Loucy (cell line): ENCODE data around the gene RAB3GAP1.

ENCODE experiments used
- H2AFZ ChIP-seq: fragments of 200-600 bp; sonication (generic); 2 replicates; pipeline ENCODE4 v1.6.0; 2016; ENCODE audit warnings: antibody characterized with exemption, mild to moderate bottlenecking, low read length, moderate library complexity
- H3F3A ChIP-seq: fragments of 200-600 bp; 2 replicates; pipeline ENCODE4 v1.6.0; 2016; ENCODE audit warnings: antibody characterized with exemption, low read depth, mild to moderate bottlenecking
- H3K27me3 ChIP-seq: fragments of 200-600 bp; sonication (generic); 2 replicates; pipeline ENCODE4 v1.6.1; 2014; ENCODE audit warnings: low read length, mild to moderate bottlenecking; ENCODE audit not compliant: insufficient read depth, poor library complexity, severe bottlenecking
- H3K36me3 ChIP-seq: fragments of 200-600 bp; sonication (generic); 2 replicates; pipeline ENCODE4 v1.6.1; 2016; ENCODE audit warnings: low read length; ENCODE audit not compliant: insufficient read depth
- H3K4me1 ChIP-seq: fragments of 200-600 bp; sonication (generic); 2 replicates; pipeline ENCODE4 v1.5.1; 2014; ENCODE audit warnings: low read length, mild to moderate bottlenecking; ENCODE audit not compliant: insufficient read depth, poor library complexity, severe bottlenecking
- H3K4me2 ChIP-seq: fragments of 200-600 bp; sonication (generic); 2 replicates; pipeline ENCODE4 v1.6.0; 2014; ENCODE audit warnings: antibody characterized with exemption, low read length, low read depth, mild to moderate bottlenecking; ENCODE audit not compliant: poor library complexity, severe bottlenecking
- H3K4me3 ChIP-seq: fragments of 200-600 bp; sonication (generic); 2 replicates; pipeline ENCODE4 v1.5.1; 2014; ENCODE audit warnings: low read length, mild to moderate bottlenecking, mixed read lengths; ENCODE audit not compliant: poor library complexity, severe bottlenecking
- H3K79me2 ChIP-seq: fragments of 200-600 bp; sonication (generic); 2 replicates; pipeline ENCODE4 v1.6.1; 2014; ENCODE audit warnings: low read length; ENCODE audit not compliant: insufficient read depth
- H3K9ac ChIP-seq: fragments of 200-600 bp; sonication (generic); 2 replicates; pipeline ENCODE4 v1.6.0; 2014; ENCODE audit warnings: mild to moderate bottlenecking, low read depth, low read length, moderate library complexity; ENCODE audit not compliant: poor library complexity, severe bottlenecking
- H3K9me2 ChIP-seq: fragments of 200-600 bp; sonication (generic); replicated peaks from 2 replicates; pipeline ENCODE4 v1.6.1; 2016; ENCODE audit warnings: low read depth, low read length, mixed read lengths
- H3K9me3 ChIP-seq: fragments of 200-600 bp; sonication (generic); 2 replicates; pipeline ENCODE4 v1.6.1; 2014; ENCODE audit warnings: mild to moderate bottlenecking, antibody characterized with exemption, low read length, low read depth; ENCODE audit not compliant: insufficient read depth
- H4K20me1 ChIP-seq: fragments of 200-600 bp; sonication (generic); 2 replicates; pipeline ENCODE4 v1.6.0; 2014; ENCODE audit warnings: antibody characterized with exemption, low read length, mild to moderate bottlenecking; ENCODE audit not compliant: insufficient read depth, poor library complexity, severe bottlenecking
- CTCF ChIP-seq: fragments of 200-600 bp; sonication (generic); conservative IDR thresholded peaks from 2 replicates; pipeline ENCODE4 v1.5.1; 2014; ENCODE audit warnings: mild to moderate bottlenecking, antibody characterized with exemption, low read length
- EZH2phosphoT487 ChIP-seq: fragments of 200-600 bp; IDR thresholded peaks from 2 replicates; pipeline ENCODE4 v1.6.1; 2018; ENCODE audit warnings: antibody characterized with exemption, mild to moderate bottlenecking, moderate library complexity, borderline replicate concordance

The RAB3GAP1 gene

GRCh38 chr2:135091681-135092080 lies 39.6 kb downstream of the RAB3GAP1 start:
- H3K9me2 ChIP-seq, result no peaks in the 10 kb centered on the region
- peaks cover 22% of the 10 kb centered on the region; the same call in 1 of the 2 replicates for H3K36me3 ChIP-seq
- no peak overlapping the region for H3K4me2 ChIP-seq
- TF ChIP-seq EZH2phosphoT487 (no peak), CTCF (no peak)
- no peaks in the 10 kb centered on the region for H3K9me3 ChIP-seq
- no peak overlapping the region for H3K9ac ChIP-seq
- H2AFZ ChIP-seq, result no peak overlapping the region
- H3F3A ChIP-seq, result peaks cover 2% of the 10 kb centered on the region; the same call in 1 of the 2 replicates
- peaks cover 11% of the 10 kb centered on the region for H3K4me1 ChIP-seq
- H4K20me1 ChIP-seq, result no peaks in the 10 kb centered on the region
- H3K79me2 ChIP-seq, result peaks cover 19% of the 10 kb centered on the region; the same call in 1 of the 2 replicates
- no peaks in the 10 kb centered on the region for H3K27me3 ChIP-seq
- H3K4me3 ChIP-seq, result no peak overlapping the region

GRCh38 chr2:135093193-135093592 lies 41.1 kb downstream of the RAB3GAP1 start:
- Histone ChIP-seq H3K4me2 (no peak overlapping the region), H3K79me2 (peaks cover 5% of the 10 kb centered on the region; the same call in 1 of the 2 replicates), H3K27me3 (no peaks in the 10 kb centered on the region), H3K9ac (no peak overlapping the region), H3K4me3 (no peak overlapping the region), H4K20me1 (no peaks in the 10 kb centered on the region), H2AFZ (no peak overlapping the region), H3K36me3 (peaks cover 22% of the 10 kb centered on the region; the same call in 1 of the 2 replicates), H3K9me3 (no peaks in the 10 kb centered on the region), H3F3A (peaks cover 2% of the 10 kb centered on the region; the same call in 1 of the 2 replicates), H3K9me2 (no peaks in the 10 kb centered on the region), H3K4me1 (peaks cover 11% of the 10 kb centered on the region)
- TF ChIP-seq CTCF, result no peak
- TF ChIP-seq EZH2phosphoT487, result no peak

GRCh38 chr2:135093670-135094330 lies 41.7 kb downstream of the RAB3GAP1 start:
- H3K4me1 ChIP-seq, result peaks cover 11% of the 10 kb centered on the region
- peaks cover 22% of the 10 kb centered on the region; the same call in 1 of the 2 replicates for H3K36me3 ChIP-seq
- H3K79me2 ChIP-seq, result peaks cover 5% of the 10 kb centered on the region; the same call in 1 of the 2 replicates
- H3F3A ChIP-seq, result peaks cover 2% of the 10 kb centered on the region; the same call in 1 of the 2 replicates
- H3K4me2 ChIP-seq, result no peak overlapping the region
- H2AFZ ChIP-seq, result no peak overlapping the region
- H3K4me3 ChIP-seq, result no peak overlapping the region
- H3K9me3 ChIP-seq, result no peaks in the 10 kb centered on the region
- H3K27me3 ChIP-seq, result no peaks in the 10 kb centered on the region
- no peaks in the 10 kb centered on the region for H3K9me2 ChIP-seq
- H3K9ac ChIP-seq, result no peak overlapping the region
- no peaks in the 10 kb centered on the region for H4K20me1 ChIP-seq
- TF ChIP-seq EZH2phosphoT487 (no peak), CTCF (no peak)
